Stomach (tissue), 9 donors: ENCODE measurements around the gene FOS. TPM values are rescaled to one million over a fixed set of nuclear protein-coding genes. Genes with fewer than 3 reads are reported as not detected.
A peak's percentile ranks its signal among the peaks of the same experiment; 100 is the strongest.

Source experiments
- DNase-seq, 2 donors: peaks; one replicate each; pipeline versions ENCODE4 v3.0.0 to v3.0.0-alpha.2; 2013 to 2019
- H3K27ac ChIP-seq, 5 donors: fragments of 200-600 bp in 4 of 5; sonication (generic) in 4 of 5; one replicate each; pipeline ENCODE4 v1.5.1; 2013 to 2019; ENCODE audit warnings: mild to moderate bottlenecking in 1 of 5, moderate library complexity in 1 of 5
- H3K27me3 ChIP-seq, 3 donors: fragments of 200-600 bp; sonication (generic); one replicate each; pipeline ENCODE4 v1.5.1; 2017 to 2019; ENCODE audit warnings: mixed run types in 1 of 3
- H3K36me3 ChIP-seq, 4 donors: fragments of 200-600 bp; sonication (generic); 1 replicate in 3 of 4; 2 replicates in 1 of 4; pipeline ENCODE4 v1.5.1; 2016 to 2019
- H3K4me1 ChIP-seq, 4 donors: fragments of 200-600 bp; sonication (generic); one replicate each; pipeline ENCODE4 v1.5.1; 2016 to 2019
- H3K4me3 ChIP-seq, 4 donors: fragments of 200-600 bp; sonication (generic) in 3 of 4; one replicate each; pipeline ENCODE4 v1.5.1; 2016 to 2019; ENCODE audit warnings: mild to moderate bottlenecking in 1 of 4
- H3K9me3 ChIP-seq, 4 donors: fragments of 200-600 bp; sonication (generic); one replicate each; pipeline ENCODE4 v1.5.1; 2016 to 2019
- EP300 ChIP-seq: sonication (generic); formaldehyde crosslinking; IDR thresholded peaks from one replicate; pipeline ENCODE4 v1.6.1; 2017; ENCODE audit warnings: antibody characterized with exemption
- POLR2A ChIP-seq, 4 donors: fragments of 450-650 bp; IDR thresholded peaks; one replicate each; pipeline ENCODE4 v1.6.1; 2016; ENCODE audit warnings: antibody characterized with exemption in 4 of 4, control low read depth in 2 of 4, mild to moderate bottlenecking in 1 of 4, moderate library complexity in 1 of 4
- POLR2AphosphoS5 ChIP-seq, 3 donors: sonication (generic); formaldehyde crosslinking; IDR thresholded peaks; one replicate each; pipeline ENCODE4 v1.6.1; 2016; ENCODE audit warnings: antibody characterized with exemption in 3 of 3
- WGBS, 5 donors: extraction: QIAGEN DNeasy Blood & Tissue Kit in 3 of 5; methylation state at CpG; one replicate each; pipeline versions ENCODE4 v1.1.5 to v1.1.7; 2013 to 2018; 5-methylcytosine and 5-hydroxymethylcytosine counted together
- intact Hi-C: fragments of 100-400 bp; cut with DNase I; formaldehyde crosslinking; loops from one replicate; pipeline ENCODE4 v1.15.1; 2023; ENCODE audit warnings: low total_unique reads
- polyA plus RNA-seq, 3 donors: library from polyadenylated mRNA; stranded (reverse); fragments of 200-250 nt; gene quantifications; one replicate each; pipeline ENCODE4 v1.2.3, GENCODE V29; 2013
- total RNA-seq, 5 donors: library from RNA; depleted of rRNA; stranded (reverse); fragments of >200 nt; gene quantifications; one replicate each; pipeline versions ENCODE4 v1.1.0 to v1.2.3, GENCODE V29; 2014 to 2016
- TF ChIP-seq, protein P1 (sequence below), 7 experiments: fragments of 450-650 bp in 4 of 7; fragments of 200-600 bp in 3 of 7; sonication (generic) in 3 of 7; IDR thresholded peaks; one replicate each; pipeline ENCODE4 v1.5.1; 2016 to 2019; ENCODE audit warnings: antibody characterized with exemption in 7 of 7, control low read depth in 2 of 7, mild to moderate bottlenecking in 1 of 7
- donor health status: healthy with polysubstance abuse.
- donor health status: Bipolar disorder and iron deficiency.
- donor health status: healthy.

FOS gene
- total and polyA plus RNA-seq, 8 donors: 62.2 to 1,274 (median 213) TPM

DNA sequence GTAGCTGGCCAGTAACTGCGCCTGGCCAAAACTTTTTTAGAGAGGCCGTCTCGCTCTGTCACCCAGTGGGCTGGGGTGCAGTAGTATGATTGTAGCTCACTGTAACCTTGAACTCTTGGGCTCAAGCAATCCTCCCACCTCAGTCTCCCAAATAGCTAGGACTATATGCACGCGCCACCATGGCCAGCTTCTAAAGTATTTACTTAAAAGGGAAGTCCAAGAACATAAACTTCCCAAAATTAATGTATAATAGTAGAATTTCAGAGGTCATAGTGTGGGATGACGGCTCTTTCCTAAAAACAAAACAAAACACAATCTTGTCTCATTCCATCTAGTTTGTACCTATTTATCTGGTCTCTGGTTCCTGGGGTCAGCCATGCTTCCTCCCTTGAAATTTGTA, 42.2 kb upstream of the FOS start:
- intact Hi-C loops: no loop called here

DNA sequence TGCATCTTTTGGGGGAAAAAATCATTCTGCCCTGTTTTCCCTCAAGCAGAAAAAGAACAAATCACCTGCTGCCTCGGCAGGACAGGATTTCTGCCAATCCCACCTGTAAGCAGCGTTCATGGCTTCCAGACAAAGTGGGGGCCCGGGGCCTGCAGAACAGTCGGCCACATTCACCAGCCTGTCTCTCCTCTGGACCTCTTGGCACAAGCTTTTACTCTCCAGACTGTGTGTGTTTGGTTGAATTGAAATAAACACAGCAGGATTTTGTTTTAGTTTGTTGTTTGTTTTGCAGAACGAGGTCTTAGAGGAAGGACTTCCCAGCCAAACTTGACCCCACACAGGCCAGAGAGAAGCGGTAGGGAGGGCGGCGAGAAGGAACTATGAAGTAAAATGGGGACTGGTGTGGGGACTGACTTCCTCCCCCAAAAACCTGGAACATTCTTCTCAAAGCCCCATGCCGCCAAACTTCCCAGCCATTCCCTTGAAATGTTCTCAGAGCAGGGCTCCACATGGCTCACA, 41.7 kb upstream of the FOS start:
- Histone ChIP-seq H3K4me1 (peaks cover 6 to 57% (median 27%) of the 10 kb centered on the region in 4 donors), H3K9me3 (no peaks in the 10 kb centered on the region), H3K36me3 (no peaks in the 10 kb centered on the region), H3K27ac (peak overlapping the region; percentile 33 to 89 (median 74)), H3K27me3 (no peaks in the 10 kb centered on the region), H3K4me3 (no peak overlapping the region)
- WGBS, 5 donors: 20 to 44% (median 30%) methylated on average over 9 of the region's 9 CpGs
- intact Hi-C loops: no loop called here
- DNase-seq: peak in 1 of 2 donors; percentile 32
- TF ChIP-seq EP300 (no peak), POLR2AphosphoS5 (IDR thresholded peaks at IDR 0.05) (no peak), POLR2A (IDR thresholded peaks at IDR 0.05) (no peak)
- TF ChIP-seq, protein P1, sequence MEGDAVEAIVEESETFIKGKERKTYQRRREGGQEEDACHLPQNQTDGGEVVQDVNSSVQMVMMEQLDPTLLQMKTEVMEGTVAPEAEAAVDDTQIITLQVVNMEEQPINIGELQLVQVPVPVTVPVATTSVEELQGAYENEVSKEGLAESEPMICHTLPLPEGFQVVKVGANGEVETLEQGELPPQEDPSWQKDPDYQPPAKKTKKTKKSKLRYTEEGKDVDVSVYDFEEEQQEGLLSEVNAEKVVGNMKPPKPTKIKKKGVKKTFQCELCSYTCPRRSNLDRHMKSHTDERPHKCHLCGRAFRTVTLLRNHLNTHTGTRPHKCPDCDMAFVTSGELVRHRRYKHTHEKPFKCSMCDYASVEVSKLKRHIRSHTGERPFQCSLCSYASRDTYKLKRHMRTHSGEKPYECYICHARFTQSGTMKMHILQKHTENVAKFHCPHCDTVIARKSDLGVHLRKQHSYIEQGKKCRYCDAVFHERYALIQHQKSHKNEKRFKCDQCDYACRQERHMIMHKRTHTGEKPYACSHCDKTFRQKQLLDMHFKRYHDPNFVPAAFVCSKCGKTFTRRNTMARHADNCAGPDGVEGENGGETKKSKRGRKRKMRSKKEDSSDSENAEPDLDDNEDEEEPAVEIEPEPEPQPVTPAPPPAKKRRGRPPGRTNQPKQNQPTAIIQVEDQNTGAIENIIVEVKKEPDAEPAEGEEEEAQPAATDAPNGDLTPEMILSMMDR (IDR thresholded peaks at IDR 0.05): no peak

More for the DNA sequence above, 42.2 kb upstream of the FOS start:
- H3K27ac ChIP-seq: peak overlapping the region in 4 of 5 donors; percentile 70 to 89 (median 78)
- no peaks in the 10 kb centered on the region for H3K36me3 ChIP-seq
- H3K4me1 ChIP-seq: peaks cover 6 to 55% (median 26%) of the 10 kb centered on the region in 4 donors
- no peak for DNase-seq
- 84 to 96% (median 92%) methylated on average over 6 of the region's 6 CpGs for WGBS, 5 donors
- no peaks in the 10 kb centered on the region for H3K27me3 ChIP-seq
- H3K9me3 ChIP-seq: no peaks in the 10 kb centered on the region
- TF ChIP-seq EP300 (no peak), POLR2AphosphoS5 (IDR thresholded peaks at IDR 0.05) (no peak), POLR2A (IDR thresholded peaks at IDR 0.05) (no peak)
- TF ChIP-seq, protein P1 (IDR thresholded peaks at IDR 0.05): no peak
- no peak overlapping the region for H3K4me3 ChIP-seq

DNA sequence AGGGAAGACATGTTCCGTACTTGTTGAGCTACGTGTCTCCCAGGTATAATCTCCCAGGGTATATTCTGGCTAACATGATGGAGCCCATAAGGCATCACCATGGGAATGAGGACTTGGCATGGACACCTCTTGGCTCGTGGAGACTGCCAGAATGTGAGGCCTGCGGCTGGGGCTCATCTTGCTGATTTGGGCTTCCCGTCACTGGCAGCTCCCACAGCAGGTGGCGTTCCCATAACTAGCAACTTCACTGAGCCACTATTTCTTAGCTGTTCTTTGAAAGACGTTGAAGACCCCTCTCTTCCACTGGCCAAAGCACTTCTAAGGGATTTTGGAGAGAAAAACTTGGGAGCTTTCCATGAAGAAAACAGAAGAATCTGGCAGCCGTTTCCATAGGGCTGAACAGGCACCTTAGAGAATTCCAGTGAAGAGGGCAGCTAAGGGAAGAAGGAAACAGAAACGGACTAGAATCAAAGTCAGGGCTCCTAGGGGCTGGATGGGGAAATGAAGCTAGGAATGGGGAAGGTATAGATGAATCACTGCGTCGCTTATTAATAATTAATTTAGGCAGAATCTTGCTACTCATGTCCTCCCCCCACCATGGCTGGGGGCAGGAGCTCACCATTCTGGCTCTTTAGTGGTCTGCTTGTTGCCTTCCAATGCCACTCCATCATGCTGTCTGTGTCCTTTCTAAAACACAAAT, 39.7 kb upstream of the FOS start:
- Histone ChIP-seq H3K27me3 (no peaks in the 10 kb centered on the region), H3K27ac (peak overlapping the region in 4 of 5 donors; percentile 70 to 89 (median 78)), H3K4me3 (no peak overlapping the region), H3K9me3 (no peaks in the 10 kb centered on the region), H3K36me3 (no peaks in the 10 kb centered on the region), H3K4me1 (peaks cover 6 to 59% (median 33%) of the 10 kb centered on the region in 4 donors)
- TF ChIP-seq POLR2A (IDR thresholded peaks at IDR 0.05): no peak
- TF ChIP-seq EP300: no peak
- no peak for TF ChIP-seq POLR2AphosphoS5 (IDR thresholded peaks at IDR 0.05)
- TF ChIP-seq, protein P1 (IDR thresholded peaks at IDR 0.05): no peak
- 57 to 77% (median 72%) methylated on average over 11 of the region's 11 CpGs for WGBS, 5 donors
- intact Hi-C loops: no loop called here
- peak in 1 of 2 donors; percentile 61 for DNase-seq

DNA sequence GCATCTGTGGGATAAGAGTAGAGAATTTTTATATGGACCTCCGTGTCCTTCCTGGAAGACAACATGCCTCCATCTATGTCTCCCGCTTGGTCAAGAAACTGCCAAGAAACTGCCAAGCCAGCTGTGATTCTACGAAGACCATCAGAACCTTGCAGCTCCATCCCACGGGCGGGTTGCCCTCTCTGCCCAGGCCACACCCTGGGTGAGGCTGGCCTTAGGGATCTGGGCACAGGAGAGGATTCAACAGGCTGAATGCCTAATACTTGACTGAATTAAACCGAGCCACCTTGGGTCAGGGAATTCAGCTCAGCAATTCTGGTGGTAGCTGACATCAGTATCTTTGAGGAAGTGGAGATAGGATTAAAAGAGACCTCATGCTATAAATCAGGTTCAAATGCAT, 37.8 kb upstream of the FOS start:
- WGBS, 5 donors: 82 to 92% (median 90%) methylated on average over 6 of the region's 6 CpGs
- no peaks in the 10 kb centered on the region for H3K9me3 ChIP-seq
- H3K36me3 ChIP-seq: no peaks in the 10 kb centered on the region
- no peak for DNase-seq
- H3K27ac ChIP-seq: peak overlapping the region in 1 of 5 donors; percentile 89
- TF ChIP-seq POLR2A (IDR thresholded peaks at IDR 0.05): no peak
- TF ChIP-seq EP300: no peak
- TF ChIP-seq, protein P1 (IDR thresholded peaks at IDR 0.05): no peak
- TF ChIP-seq POLR2AphosphoS5 (IDR thresholded peaks at IDR 0.05): no peak
- H3K4me1 ChIP-seq: peaks cover 6 to 51% (median 30%) of the 10 kb centered on the region in 4 donors
- intact Hi-C loops: no loop called here
- no peaks in the 10 kb centered on the region for H3K27me3 ChIP-seq
- no peak overlapping the region for H3K4me3 ChIP-seq
